ENCODE data around the gene PTRH1. TPM values are rescaled to one million over a fixed set of nuclear protein-coding genes. Genes with fewer than 3 reads are reported as not detected.

PTRH1 gene
- total and polyA plus RNA-seq, 10 of the 15 experiments (the other 5 are each of a cell fraction or from before 2014, with no cell fraction given), result 0.69 to 38.4 (median 10.2) TPM

- intact Hi-C loops (cut with micrococcal nuclease; ENCODE audit: unreplicated experiment) (no loop called here), in situ Hi-C loops (cut with MboI) (no loop called here)
- Histone ChIP-seq H3K4me1 (ENCODE audit: control insufficient read depth, insufficient read depth, low read length) (no peaks in the 10 kb centered on the region), H3K27me3 (replicated peaks in 1 of 2; ENCODE audit: control insufficient read depth in 2 of 2, insufficient read depth in 2 of 2, low read length in 1 of 2) (peaks cover 0 to 3% of the 10 kb centered on the region in 2 experiments; a peak in 3 of 4 replicates), H2AFZ (ENCODE audit: control insufficient read depth, low read depth, low read length) (no peak overlapping the region), H3K4me2 (ENCODE audit: control insufficient read depth, insufficient read depth) (no peak overlapping the region), H3K36me3 (ENCODE audit: control insufficient read depth in 2 of 2, insufficient read depth in 2 of 2, low read length in 1 of 2) (no peaks in the 10 kb centered on the region), H4K20me1 (ENCODE audit: control insufficient read depth, insufficient read depth) (no peaks in the 10 kb centered on the region), H3K27ac (ENCODE audit: control insufficient read depth, insufficient read depth) (no peak overlapping the region), H3K79me2 (ENCODE audit: control insufficient read depth, insufficient read depth, low read length) (no peaks in the 10 kb centered on the region), H3K9ac (ENCODE audit: control insufficient read depth, insufficient read depth, low read length) (no peak overlapping the region), H3K9me3 (replicated peaks; ENCODE audit: control insufficient read depth, insufficient read depth, low read length) (no peaks in the 10 kb centered on the region), H3K4me3 (no peak overlapping the region)
- POLR2A ChIA-PET, result no interaction called here
- TF ChIP-seq NRF1 (conservative IDR thresholded peaks at IDR 0.05; ENCODE audit: low read depth, low read length) (no peak), IRF4 (IDR thresholded peaks at IDR 0.05; ENCODE audit: low read depth, low read length) (no peak), SP1 (IDR thresholded peaks at IDR 0.05; ENCODE audit: low read depth, low read length) (no peak), JUNB (IDR thresholded peaks at IDR 0.05) (no peak), CBX3 (IDR thresholded peaks at IDR 0.05; ENCODE audit: borderline replicate concordance, low read depth) (no peak), MTA3 (IDR thresholded peaks at IDR 0.05; ENCODE audit: borderline replicate concordance, low read length) (no peak), MEF2B (IDR thresholded peaks at IDR 0.05; ENCODE audit: partially characterized antibody, poor library complexity, severe bottlenecking) (no peak), NKRF (conservative IDR thresholded peaks at IDR 0.05) (no peak), CBX5 (IDR thresholded peaks at IDR 0.05; ENCODE audit: low read depth) (no peak), STAT1 (conservative IDR thresholded peaks at IDR 0.05) (no peak), ZNF217 (IDR thresholded peaks at IDR 0.05) (no peak), SMARCA5 (IDR thresholded peaks at IDR 0.05) (no peak), PAX8 (IDR thresholded peaks at IDR 0.05) (no peak), KLF5 (IDR thresholded peaks at IDR 0.05; ENCODE audit: partially characterized antibody) (no peak), EZH2 (IDR thresholded peaks at IDR 0.05; ENCODE audit: borderline replicate concordance, control insufficient read depth, low read depth, low read length) (no peak)
- no TSS peak for BruUV-seq (replicated peaks)
- CTCF ChIA-PET, result interaction anchor here (0.7 kb wide), 1 partner anchor 234 kb away, joined by 3 read pairs; no protein-coding TSS in a partner anchor
- 37% methylated on average over 5 of the region's 5 CpGs for WGBS (ENCODE audit: insufficient coverage, insufficient replicate concordance, low lambda C conversion rate, missing lambda C conversion rate)
- RAD21 ChIA-PET (ENCODE audit: unreplicated experiment), result interaction anchor here (0.7 kb wide), 1 partner anchor 324 kb away, joined by 3 read pairs; no protein-coding TSS in a partner anchor
- no peak for DNase-seq (ENCODE audit: low read depth, low spot score)
- no peak for FAIRE-seq
- SMC1A ChIA-PET (ENCODE audit: uncharacterized antibody, unreplicated experiment), result interaction anchor here (0.6 kb wide), 1 partner anchor 943 kb away, joined by 3 read pairs; no protein-coding TSS in a partner anchor
- ATAC-seq, result no peak
Measured at GRCh38 chr9:127683723-127684122, 31.7 kb downstream of the PTRH1 start.

Measured in GM12878 (cell line).